Astrocyte of the spinal cord (primary cell): ENCODE measurements around the gene SH3RF3.
"Not testable (repeated sequence)": the region's sequence is repeated elsewhere in the genome, so short reads cannot be mapped to it uniquely, and the experiment has no call there.

Source experiments
- DNase-seq: peaks from one replicate; pipeline ENCODE4 v3.0.0; 2011; ENCODE audit warnings: low read depth, low spot score
- H3K4me3 ChIP-seq: 2 replicates; pipeline ENCODE4 v1.5.1; 2011; ENCODE audit warnings: low read depth, mild to moderate bottlenecking, low read length, moderate library complexity
- in situ Hi-C: cut with HindIII; loops from 2 replicates; pipeline ENCODE4 v1.10.0; 2017; ENCODE audit warnings: low sequenced_read_pairs
- TF ChIP-seq, protein P1 (sequence below): IDR thresholded peaks from 2 replicates; pipeline ENCODE4 v1.5.1; 2012; ENCODE audit warnings: low read depth, mild to moderate bottlenecking, low read length, inconsistent platforms

SH3RF3 gene

DNA sequence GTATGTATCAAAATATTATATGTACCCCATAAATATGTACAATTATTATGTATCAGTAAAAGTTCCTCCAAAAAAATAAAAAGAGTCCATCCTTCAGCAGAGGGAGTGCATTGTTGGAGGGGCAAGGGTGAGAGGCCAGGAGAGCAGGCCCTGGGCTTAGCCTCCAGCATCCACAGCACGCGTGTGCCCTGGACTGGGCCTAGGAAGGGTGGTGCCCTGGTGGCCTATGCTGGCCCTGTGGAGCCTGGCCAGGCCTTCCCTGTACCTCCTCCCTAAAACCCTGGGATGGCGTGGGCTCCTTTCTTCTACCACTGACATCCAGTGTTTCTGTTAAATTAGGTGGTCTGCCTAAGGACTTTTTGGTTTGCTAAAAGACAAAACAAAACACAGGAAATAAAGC lies 93.4 kb downstream of the SH3RF3 start:
- no peak overlapping the region for H3K4me3 ChIP-seq
- in situ Hi-C loops, result no loop called here
- no peak for DNase-seq
- TF ChIP-seq, protein P1, sequence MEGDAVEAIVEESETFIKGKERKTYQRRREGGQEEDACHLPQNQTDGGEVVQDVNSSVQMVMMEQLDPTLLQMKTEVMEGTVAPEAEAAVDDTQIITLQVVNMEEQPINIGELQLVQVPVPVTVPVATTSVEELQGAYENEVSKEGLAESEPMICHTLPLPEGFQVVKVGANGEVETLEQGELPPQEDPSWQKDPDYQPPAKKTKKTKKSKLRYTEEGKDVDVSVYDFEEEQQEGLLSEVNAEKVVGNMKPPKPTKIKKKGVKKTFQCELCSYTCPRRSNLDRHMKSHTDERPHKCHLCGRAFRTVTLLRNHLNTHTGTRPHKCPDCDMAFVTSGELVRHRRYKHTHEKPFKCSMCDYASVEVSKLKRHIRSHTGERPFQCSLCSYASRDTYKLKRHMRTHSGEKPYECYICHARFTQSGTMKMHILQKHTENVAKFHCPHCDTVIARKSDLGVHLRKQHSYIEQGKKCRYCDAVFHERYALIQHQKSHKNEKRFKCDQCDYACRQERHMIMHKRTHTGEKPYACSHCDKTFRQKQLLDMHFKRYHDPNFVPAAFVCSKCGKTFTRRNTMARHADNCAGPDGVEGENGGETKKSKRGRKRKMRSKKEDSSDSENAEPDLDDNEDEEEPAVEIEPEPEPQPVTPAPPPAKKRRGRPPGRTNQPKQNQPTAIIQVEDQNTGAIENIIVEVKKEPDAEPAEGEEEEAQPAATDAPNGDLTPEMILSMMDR, result no peak

- H3K4me3 ChIP-seq, result no peak overlapping the region
- DNase-seq, result no peak
- in situ Hi-C loops, result no loop called here
- TF ChIP-seq, protein P1, result peak; percentile 18
Observed at GRCh38 chr2:109222825-109223471, 93.9 kb downstream of the SH3RF3 start.

GRCh38 chr2:109223490-109223889 lies 94.5 kb downstream of the SH3RF3 start:
- in situ Hi-C loops, result no loop called here
- TF ChIP-seq, protein P1, result no peak
- no peak for DNase-seq
- H3K4me3 ChIP-seq, result no peak overlapping the region

GRCh38 chr2:109224341-109224740 lies 95.3 kb downstream of the SH3RF3 start:
- in situ Hi-C loops, H3K4me3 ChIP-seq, DNase-seq: not testable (repeated sequence)

DNA sequence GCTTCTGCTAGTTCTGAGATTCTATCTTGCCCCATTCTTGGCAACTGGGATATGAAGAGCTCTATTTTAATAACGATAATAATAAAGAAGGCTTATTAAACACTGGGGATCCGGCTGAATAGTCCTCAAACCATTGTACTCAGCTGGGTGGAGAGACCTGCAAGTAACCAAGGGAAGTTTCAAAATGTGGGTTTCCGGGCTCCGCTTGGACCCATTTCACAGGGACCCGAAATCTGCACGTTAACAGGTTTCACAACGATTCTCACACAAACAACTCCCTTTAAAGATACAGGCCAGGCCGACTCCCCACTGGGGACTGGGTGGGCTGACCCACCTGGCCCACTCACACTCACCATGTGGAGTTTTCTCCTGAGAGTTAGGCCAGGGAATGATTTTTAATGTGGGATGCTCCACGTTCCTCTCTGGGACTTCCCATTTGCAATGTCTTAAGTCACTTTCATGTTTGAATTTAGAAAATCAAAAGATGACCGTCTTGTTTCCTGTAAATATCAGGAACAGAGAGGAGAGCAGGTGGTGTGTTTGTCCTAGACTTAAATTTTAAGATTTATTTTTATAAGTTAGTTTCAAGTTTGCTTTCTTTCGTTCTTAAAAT lies 96.3 kb downstream of the SH3RF3 start:
- H3K4me3 ChIP-seq, result no peak overlapping the region
- no peak for DNase-seq
- TF ChIP-seq, protein P1, result no peak
- in situ Hi-C loops, result no loop called here

DNA sequence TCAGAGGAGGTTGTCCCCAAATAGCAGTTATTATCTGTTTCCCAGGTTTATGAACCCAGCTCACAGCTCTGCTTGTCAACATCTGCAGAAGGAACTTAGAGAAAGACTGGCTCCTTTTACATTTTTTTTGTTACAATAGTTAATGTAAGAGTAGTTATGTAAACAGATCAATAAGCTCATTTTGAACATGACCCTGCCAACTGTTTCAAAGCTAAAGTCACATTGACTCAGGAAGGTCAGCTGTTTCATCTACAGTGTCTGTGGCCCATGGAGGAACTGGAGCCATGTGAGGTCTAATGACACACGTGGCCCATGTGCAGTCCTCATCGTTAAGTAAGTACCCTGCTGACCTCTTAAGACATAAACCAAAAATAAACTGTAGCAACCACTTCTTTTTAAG lies 97.1 kb downstream of the SH3RF3 start:
- in situ Hi-C loops, result no loop called here
- DNase-seq, result no peak
- H3K4me3 ChIP-seq, result no peak overlapping the region
- TF ChIP-seq, protein P1, result no peak

- no peak overlapping the region for H3K4me3 ChIP-seq
- no peak for DNase-seq
- TF ChIP-seq, protein P1, result no peak
- in situ Hi-C loops, result no loop called here
Observed at GRCh38 chr2:109226622-109227021, 97.6 kb downstream of the SH3RF3 start.
